Small intestine (tissue), 7 donors: ENCODE results near the gene KPNA6. TPM values are rescaled to one million over a fixed set of nuclear protein-coding genes. Genes with fewer than 3 reads are reported as not detected.
"Not testable (repeated sequence)": the region's sequence is repeated elsewhere in the genome, so short reads cannot be mapped to it uniquely, and the experiment has no call there.

Experiments used
- DNase-seq, 2 donors: peaks; one replicate each; pipeline versions ENCODE4 v3.0.0 to v3.0.0-alpha.2; 2013
- FAIRE-seq: peaks from 2 replicates; lab custom pipeline; 2012; peaks lifted over from hg19 to GRCh38; lab: Jason Lieb, UNC
- H3K27ac ChIP-seq, 3 donors: one replicate each; pipeline ENCODE4 v1.5.1; 2013; ENCODE audit warnings: low read length in 2 of 3, mild to moderate bottlenecking in 2 of 3, control low read depth in 1 of 3, inconsistent platforms in 1 of 3, low read depth in 1 of 3, moderate library complexity in 1 of 3
- H3K27me3 ChIP-seq, 3 donors: one replicate each; pipeline ENCODE4 v1.6.1; 2013; ENCODE audit warnings: low read length in 3 of 3, inconsistent platforms in 1 of 3; ENCODE audit not compliant: control insufficient read depth in 3 of 3, insufficient read depth in 3 of 3
- H3K36me3 ChIP-seq, 3 donors: one replicate each; pipeline ENCODE4 v1.6.1; 2013; ENCODE audit warnings: low read length in 3 of 3, inconsistent platforms in 1 of 3, low read depth in 1 of 3, mild to moderate bottlenecking in 1 of 3, moderate library complexity in 1 of 3; ENCODE audit not compliant: control insufficient read depth in 3 of 3, insufficient read depth in 2 of 3
- H3K4me1 ChIP-seq, 3 donors: one replicate each; pipeline ENCODE4 v1.6.1; 2013; ENCODE audit warnings: low read length in 2 of 3, inconsistent platforms in 1 of 3, low read depth in 1 of 3, mild to moderate bottlenecking in 1 of 3, moderate library complexity in 1 of 3; ENCODE audit not compliant: control insufficient read depth in 3 of 3, insufficient read depth in 2 of 3
- H3K4me3 ChIP-seq, 3 donors: one replicate each; pipeline ENCODE4 v1.5.1; 2013; ENCODE audit warnings: low read length in 3 of 3, control low read depth in 1 of 3, inconsistent platforms in 1 of 3, low read depth in 1 of 3, mild to moderate bottlenecking in 1 of 3, moderate library complexity in 1 of 3
- H3K9me3 ChIP-seq, 2 donors: one replicate each; pipeline ENCODE4 v1.6.1; 2013; ENCODE audit warnings: low read depth in 1 of 2, low read length in 1 of 2; ENCODE audit not compliant: control insufficient read depth in 2 of 2, insufficient read depth in 1 of 2
- WGBS, 3 donors: extraction: QIAGEN DNeasy Blood & Tissue Kit; methylation state at CpG; one replicate each; pipeline ENCODE4 v1.1.7; 2013; 5-methylcytosine and 5-hydroxymethylcytosine counted together
- polyA plus RNA-seq, 4 donors: library from polyadenylated mRNA; stranded (reverse) in 3 of 4; unstranded in 1 of 4; fragments of 200-250 nt in 3 of 4; fragments of 120-200 nt in 1 of 4; gene quantifications; one replicate each; pipeline versions ENCODE4 v1.2.1 to v1.2.3, GENCODE V29; 2013
- donor health status: healthy with polysubstance abuse.
- donor health status: control.
- donor health status: control.
- donor health status: Bipolar disorder and iron deficiency.
- donor health status: healthy.

Gene KPNA6
- polyA plus RNA-seq, 4 donors, result 5.4 to 25.6 (median 9.1) TPM

DNA sequence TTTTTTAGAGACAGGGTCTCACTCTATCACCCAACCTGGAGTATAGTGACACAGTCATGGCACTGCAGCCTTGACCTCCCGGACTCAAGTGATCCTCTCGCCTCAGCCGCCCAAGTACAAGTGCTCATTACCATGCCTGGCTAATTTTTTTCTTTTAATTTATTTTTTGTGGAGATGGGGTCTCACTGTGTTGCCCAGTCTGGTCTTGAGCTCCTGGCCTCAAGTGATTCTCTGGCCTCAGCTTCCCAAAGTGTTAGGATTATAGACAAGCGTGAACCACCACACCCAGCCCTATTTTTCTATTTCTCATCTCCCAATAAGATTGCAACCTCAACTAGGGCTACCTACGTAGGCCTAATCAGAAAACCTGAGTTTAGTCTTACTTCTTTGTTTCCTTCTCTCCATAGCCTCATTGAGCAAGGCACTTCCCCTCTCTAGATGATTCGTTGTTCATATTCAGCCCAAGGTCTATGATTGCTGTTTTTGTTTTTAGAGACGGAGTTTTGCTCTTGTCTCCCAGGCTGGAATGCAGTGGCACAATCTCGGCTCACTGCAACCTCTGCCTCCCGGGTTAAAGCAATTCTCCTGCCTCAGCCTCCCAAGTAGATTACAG lies 1.1 kb upstream of the KPNA6 start:
- WGBS, 3 donors, result 89 to 93% (median 93%) methylated on average over 9 of the region's 9 CpGs
- no peak overlapping the region for H3K27ac ChIP-seq
- H3K9me3 ChIP-seq, result no peaks in the 10 kb centered on the region
- no peaks in the 10 kb centered on the region for H3K27me3 ChIP-seq
- H3K4me1 ChIP-seq, result peaks cover under 1 to 11% (median 2%) of the 10 kb centered on the region in 3 donors
- no peak overlapping the region for H3K4me3 ChIP-seq
- peaks cover 0 to 15% (median 0%) of the 10 kb centered on the region in 3 donors for H3K36me3 ChIP-seq
- DNase-seq (no peak), FAIRE-seq (no peak)

GRCh38 chr1:32111040-32111623 lies 3.3 kb downstream of the KPNA6 start:
- Histone ChIP-seq H3K27ac (no peak overlapping the region), H3K36me3 (peaks cover 0 to 14% (median 0%) of the 10 kb centered on the region in 3 donors), H3K27me3 (no peaks in the 10 kb centered on the region), H3K9me3 (no peaks in the 10 kb centered on the region), H3K4me3 (no peak overlapping the region), H3K4me1 (peaks cover 0 to 15% (median 2%) of the 10 kb centered on the region in 3 donors)
- no peak for FAIRE-seq
- no peak for DNase-seq
- 77 to 86% (median 84%) methylated on average over 2 of the region's 2 CpGs for WGBS, 3 donors

- FAIRE-seq, result no peak
- DNase-seq, result no peak
- Histone ChIP-seq H3K4me1 (peaks cover 0 to 15% (median 2%) of the 10 kb centered on the region in 3 donors), H3K36me3 (peaks cover 0 to 14% (median 0%) of the 10 kb centered on the region in 3 donors), H3K27ac (no peak overlapping the region), H3K27me3 (no peaks in the 10 kb centered on the region), H3K4me3 (no peak overlapping the region), H3K9me3 (no peaks in the 10 kb centered on the region)
These were observed 3.9 kb downstream of the KPNA6 start for GRCh38 chr1:32111789-32112188.

GRCh38 chr1:32112806-32113375 lies 5.0 kb downstream of the KPNA6 start:
- H3K9me3 ChIP-seq, result no peaks in the 10 kb centered on the region
- H3K27ac ChIP-seq, result no peak overlapping the region
- peaks cover 0 to 14% (median 0%) of the 10 kb centered on the region in 3 donors for H3K36me3 ChIP-seq
- H3K4me3 ChIP-seq, result no peak overlapping the region
- peaks cover 0 to 15% (median 2%) of the 10 kb centered on the region in 3 donors for H3K4me1 ChIP-seq
- FAIRE-seq, result no peak
- H3K27me3 ChIP-seq, result no peaks in the 10 kb centered on the region
- no peak for DNase-seq
- WGBS, 3 donors, result 77 to 85% (median 82%) methylated on average over 5 of the region's 5 CpGs

DNA sequence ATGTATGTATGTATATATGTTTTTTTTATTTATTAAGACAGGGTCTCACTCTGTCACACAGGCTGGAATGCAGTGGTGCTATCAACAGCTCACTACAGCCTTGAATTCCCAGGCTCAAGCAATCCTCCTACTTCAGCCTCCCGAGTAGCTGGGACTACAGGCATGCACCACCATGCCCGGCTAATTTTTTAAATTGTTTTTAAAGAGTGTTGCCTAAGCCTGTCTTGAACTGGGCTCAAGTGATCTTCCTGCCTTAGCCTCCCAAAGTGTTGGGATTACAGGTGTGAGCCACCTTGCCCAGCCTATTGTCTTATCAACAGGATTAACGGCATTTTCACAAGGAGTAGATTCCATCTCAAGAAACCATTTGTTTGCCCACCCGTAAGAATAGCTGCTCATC lies 5.6 kb downstream of the KPNA6 start:
- H3K27me3 ChIP-seq, FAIRE-seq, H3K9me3 ChIP-seq, H3K27ac ChIP-seq, DNase-seq, H3K4me3 ChIP-seq: not testable (repeated sequence)
- H3K36me3 ChIP-seq, result peaks cover 0 to 11% (median 0%) of the 10 kb centered on the region in 3 donors
- WGBS, 3 donors, result 87 to 90% (median 89%) methylated on average over 4 of the region's 4 CpGs
- H3K4me1 ChIP-seq, result peaks cover 0 to 15% (median 2%) of the 10 kb centered on the region in 3 donors

- Histone ChIP-seq H3K36me3 (peaks cover 0 to 11% (median 0%) of the 10 kb centered on the region in 3 donors), H3K4me1 (peaks cover 0 to 15% (median 2%) of the 10 kb centered on the region in 3 donors), H3K4me3 (no peak overlapping the region), H3K27ac (no peak overlapping the region), H3K27me3 (no peaks in the 10 kb centered on the region), H3K9me3 (no peaks in the 10 kb centered on the region)
- no peak for DNase-seq
- FAIRE-seq, result no peak
- 70 to 83% (median 82%) methylated on average over 2 of the region's 2 CpGs for WGBS, 3 donors
These were observed 6.6 kb downstream of the KPNA6 start for GRCh38 chr1:32114420-32114819.

- DNase-seq, result no peak
- FAIRE-seq, result no peak
- H3K9me3 ChIP-seq, result no peaks in the 10 kb centered on the region
- H3K27me3 ChIP-seq, result no peaks in the 10 kb centered on the region
- H3K4me1 ChIP-seq, result peaks cover 0 to 10% (median 2%) of the 10 kb centered on the region in 3 donors
- no peak overlapping the region for H3K27ac ChIP-seq
- H3K4me3 ChIP-seq, result no peak overlapping the region
- H3K36me3 ChIP-seq, result peaks cover 0 to 10% (median 0%) of the 10 kb centered on the region in 3 donors
- WGBS, 3 donors, result 90 to 95% (median 94%) methylated on average over 5 of the region's 5 CpGs
These were observed 7.6 kb downstream of the KPNA6 start for GRCh38 chr1:32115496-32115895.

DNA sequence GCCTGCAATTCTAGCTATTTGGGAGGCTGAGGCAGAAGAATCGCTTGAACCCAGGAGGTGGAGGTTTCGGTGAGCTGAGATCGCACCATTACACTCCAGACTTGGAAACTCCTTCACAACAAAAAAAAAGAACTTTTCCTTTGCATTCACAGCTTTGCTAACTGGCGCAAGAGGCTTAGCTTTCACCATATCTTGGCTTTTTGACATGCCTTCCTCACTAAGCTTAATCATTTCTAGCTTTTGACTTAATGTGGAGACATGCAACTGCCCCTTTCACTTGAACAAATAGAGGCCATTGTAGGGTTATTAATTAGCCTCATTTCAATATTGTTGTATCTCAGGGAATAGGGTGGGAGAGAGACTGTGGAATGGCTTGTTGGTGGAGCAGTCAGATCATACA lies 8.7 kb downstream of the KPNA6 start:
- no peak overlapping the region for H3K4me3 ChIP-seq
- H3K9me3 ChIP-seq, result no peaks in the 10 kb centered on the region
- peaks cover 0 to 13% (median 0%) of the 10 kb centered on the region in 3 donors for H3K36me3 ChIP-seq
- H3K27me3 ChIP-seq, result no peaks in the 10 kb centered on the region
- FAIRE-seq, result no peak
- no peak overlapping the region for H3K27ac ChIP-seq
- H3K4me1 ChIP-seq, result peaks cover 0 to 6% (median 0%) of the 10 kb centered on the region in 3 donors
- no peak for DNase-seq
- 95 to 97% (median 96%) methylated on average over 4 of the region's 4 CpGs for WGBS, 3 donors
